Epithelial cell of proximal tubule (primary cell): ENCODE results near the gene FRMD3. TPM values are rescaled to one million over a fixed set of nuclear protein-coding genes. Genes with fewer than 3 reads are reported as not detected.
A peak's percentile ranks its signal among the peaks of the same experiment; 100 is the strongest.

Source experiments
- DNase-seq: peaks from one replicate; pipeline ENCODE4 v3.0.0-alpha.2; 2011; ENCODE audit warnings: low read depth
- H3K4me3 ChIP-seq: 2 replicates; pipeline ENCODE4 v1.5.1; 2011; ENCODE audit warnings: low read depth, mild to moderate bottlenecking, low read length
- total RNA-seq: library from RNA; depleted of rRNA; stranded (reverse); fragments of >200 nt; gene quantifications from 2 replicates; pipeline ENCODE4 v1.2.3, GENCODE V29; 2015
- TF ChIP-seq, protein P1 (sequence below): conservative IDR thresholded peaks from 2 replicates; pipeline ENCODE4 v1.5.1; 2012; ENCODE audit warnings: low read depth, mild to moderate bottlenecking, low read length

The FRMD3 gene
- total RNA-seq, 1 donor from 2014 or later = 2.4 TPM

DNA sequence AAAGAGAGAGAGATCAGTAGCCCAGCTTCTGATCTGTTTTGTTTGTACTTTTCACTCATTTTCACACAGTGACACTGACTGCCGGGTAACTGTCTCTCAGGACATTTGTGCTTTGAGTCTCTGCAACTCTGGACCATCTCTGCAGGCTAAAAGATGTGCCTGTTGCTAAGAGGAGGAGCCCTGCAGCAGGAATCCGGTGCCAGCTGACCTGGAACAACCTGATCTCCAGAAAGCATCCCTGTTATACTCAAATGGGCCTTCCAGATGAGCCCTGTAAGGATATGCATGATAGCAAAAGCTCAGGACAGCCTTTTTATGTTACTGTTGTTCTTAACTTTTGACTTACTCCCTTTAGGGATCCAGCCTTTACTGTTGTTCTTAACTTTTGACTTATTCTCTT is 304.6 kb downstream of the FRMD3 start:
- no peak for DNase-seq
- TF ChIP-seq, protein P1, sequence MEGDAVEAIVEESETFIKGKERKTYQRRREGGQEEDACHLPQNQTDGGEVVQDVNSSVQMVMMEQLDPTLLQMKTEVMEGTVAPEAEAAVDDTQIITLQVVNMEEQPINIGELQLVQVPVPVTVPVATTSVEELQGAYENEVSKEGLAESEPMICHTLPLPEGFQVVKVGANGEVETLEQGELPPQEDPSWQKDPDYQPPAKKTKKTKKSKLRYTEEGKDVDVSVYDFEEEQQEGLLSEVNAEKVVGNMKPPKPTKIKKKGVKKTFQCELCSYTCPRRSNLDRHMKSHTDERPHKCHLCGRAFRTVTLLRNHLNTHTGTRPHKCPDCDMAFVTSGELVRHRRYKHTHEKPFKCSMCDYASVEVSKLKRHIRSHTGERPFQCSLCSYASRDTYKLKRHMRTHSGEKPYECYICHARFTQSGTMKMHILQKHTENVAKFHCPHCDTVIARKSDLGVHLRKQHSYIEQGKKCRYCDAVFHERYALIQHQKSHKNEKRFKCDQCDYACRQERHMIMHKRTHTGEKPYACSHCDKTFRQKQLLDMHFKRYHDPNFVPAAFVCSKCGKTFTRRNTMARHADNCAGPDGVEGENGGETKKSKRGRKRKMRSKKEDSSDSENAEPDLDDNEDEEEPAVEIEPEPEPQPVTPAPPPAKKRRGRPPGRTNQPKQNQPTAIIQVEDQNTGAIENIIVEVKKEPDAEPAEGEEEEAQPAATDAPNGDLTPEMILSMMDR = no peak

DNA sequence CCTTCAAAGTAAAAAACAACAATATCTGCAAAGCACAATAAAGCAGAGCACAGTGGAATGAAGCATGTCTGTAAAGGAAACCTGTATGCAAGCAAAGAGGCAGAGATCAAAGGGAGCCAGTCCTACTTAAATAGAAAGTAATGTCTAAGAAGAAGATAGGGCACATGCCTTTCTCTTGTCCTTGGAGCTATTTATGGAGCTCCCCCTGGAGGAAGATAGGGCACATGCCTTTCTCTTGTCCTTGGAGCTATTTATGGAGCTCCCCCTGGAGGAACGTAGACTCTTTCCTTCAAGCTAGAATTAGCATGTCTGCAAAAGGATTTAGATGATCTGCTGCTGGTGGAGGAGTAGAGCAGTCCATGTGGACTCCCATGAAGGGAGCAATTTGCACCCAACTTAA is 307.2 kb downstream of the FRMD3 start:
- no peak overlapping the region for H3K4me3 ChIP-seq
- TF ChIP-seq, protein P1 = peak; percentile 15
- no peak for DNase-seq

More for the DNA sequence above, 304.6 kb downstream of the FRMD3 start:
- no peak overlapping the region for H3K4me3 ChIP-seq

DNA sequence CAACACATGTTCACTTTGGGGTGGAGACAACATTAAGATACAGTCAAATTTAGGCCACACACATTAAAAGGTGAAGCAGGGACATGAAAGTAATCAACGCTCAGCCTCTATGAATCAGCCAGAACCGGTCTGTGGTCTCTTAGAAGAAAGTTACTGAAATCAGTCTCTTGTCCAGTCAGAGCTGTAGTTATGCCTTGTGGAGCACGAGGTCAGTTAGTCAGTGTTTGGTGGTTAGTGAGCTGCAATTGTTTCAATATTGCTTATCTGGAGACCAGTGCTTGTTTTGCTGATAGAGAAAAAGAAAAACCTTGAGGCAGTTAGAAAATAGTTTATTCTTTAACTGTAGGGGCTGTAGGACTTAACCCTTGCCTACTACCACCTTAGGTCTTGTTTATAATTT is 317.5 kb downstream of the FRMD3 start:
- TF ChIP-seq, protein P1 = no peak

DNA sequence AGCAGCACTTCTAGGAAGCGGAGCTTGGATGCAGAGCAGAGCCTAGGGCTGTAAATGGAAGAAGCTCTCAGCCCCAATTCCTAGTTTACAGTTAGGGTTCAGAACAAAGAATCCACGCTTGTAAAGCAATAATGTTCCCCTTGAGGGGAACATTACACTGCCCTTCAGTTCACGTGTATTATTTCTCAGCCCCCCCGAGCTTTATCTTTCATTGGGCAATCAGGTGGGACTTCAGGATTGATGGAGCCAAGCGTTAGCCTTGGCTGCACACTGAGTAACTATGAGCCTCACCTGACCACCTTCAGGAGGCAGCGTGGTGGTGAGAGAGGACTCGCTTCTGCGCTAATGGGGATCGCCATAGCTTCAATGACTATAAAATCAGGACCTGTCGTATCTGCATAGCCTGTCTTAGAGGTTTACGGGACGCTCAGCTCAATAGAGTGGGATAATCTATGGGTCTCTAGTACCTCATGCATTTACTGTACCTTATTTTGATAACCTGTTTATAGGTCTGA is 318.2 kb downstream of the FRMD3 start:
- peak; percentile 38 for DNase-seq

More for the DNA sequence above, 317.5 kb downstream of the FRMD3 start:
- peak; percentile 91 for DNase-seq
- peak overlapping the region; percentile 83 for H3K4me3 ChIP-seq

DNA sequence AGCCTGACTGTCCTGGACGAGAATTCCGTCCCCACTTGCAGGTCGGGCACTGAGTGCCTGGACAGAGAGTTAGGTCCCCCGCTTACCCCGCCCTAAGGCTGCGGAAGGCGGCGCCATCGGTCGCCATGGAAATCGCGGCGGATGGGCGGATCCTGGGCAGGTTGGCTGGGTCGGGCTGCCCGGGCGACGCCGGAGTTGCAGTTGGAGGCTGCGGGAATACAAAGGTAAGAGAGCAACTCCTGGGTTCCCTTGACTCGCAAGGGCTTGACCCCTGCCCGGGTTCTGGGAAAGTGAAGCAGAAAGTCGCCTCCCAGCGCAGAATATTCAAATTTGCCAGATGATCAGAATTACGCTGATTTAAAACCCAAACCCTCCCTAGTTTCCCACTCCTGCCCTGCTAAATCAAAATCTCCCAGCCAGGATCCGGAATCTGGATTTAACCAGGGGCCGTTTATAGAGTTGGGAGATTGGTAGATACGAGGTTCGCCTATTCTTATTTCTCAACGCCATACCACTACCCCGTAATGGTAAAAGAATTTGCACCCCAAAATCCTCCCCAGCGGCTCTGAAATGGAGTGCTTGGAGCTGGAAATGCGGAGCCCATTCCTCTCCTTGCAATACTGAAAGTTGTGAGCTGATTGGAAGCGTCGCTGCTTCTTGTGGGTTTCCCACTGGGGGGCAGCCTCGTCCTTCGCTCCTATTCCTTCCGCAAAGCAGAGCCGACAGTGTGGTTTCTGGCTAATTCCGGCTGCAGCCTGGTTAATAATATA is 318.9 kb downstream of the FRMD3 start:
- TF ChIP-seq, protein P1 = peak; percentile 48
- peak overlapping the region; percentile 83 for H3K4me3 ChIP-seq
- DNase-seq = peak; percentile 80

More for the DNA sequence above, 318.2 kb downstream of the FRMD3 start:
- peak overlapping the region; percentile 83 for H3K4me3 ChIP-seq
- TF ChIP-seq, protein P1 = no peak

DNA sequence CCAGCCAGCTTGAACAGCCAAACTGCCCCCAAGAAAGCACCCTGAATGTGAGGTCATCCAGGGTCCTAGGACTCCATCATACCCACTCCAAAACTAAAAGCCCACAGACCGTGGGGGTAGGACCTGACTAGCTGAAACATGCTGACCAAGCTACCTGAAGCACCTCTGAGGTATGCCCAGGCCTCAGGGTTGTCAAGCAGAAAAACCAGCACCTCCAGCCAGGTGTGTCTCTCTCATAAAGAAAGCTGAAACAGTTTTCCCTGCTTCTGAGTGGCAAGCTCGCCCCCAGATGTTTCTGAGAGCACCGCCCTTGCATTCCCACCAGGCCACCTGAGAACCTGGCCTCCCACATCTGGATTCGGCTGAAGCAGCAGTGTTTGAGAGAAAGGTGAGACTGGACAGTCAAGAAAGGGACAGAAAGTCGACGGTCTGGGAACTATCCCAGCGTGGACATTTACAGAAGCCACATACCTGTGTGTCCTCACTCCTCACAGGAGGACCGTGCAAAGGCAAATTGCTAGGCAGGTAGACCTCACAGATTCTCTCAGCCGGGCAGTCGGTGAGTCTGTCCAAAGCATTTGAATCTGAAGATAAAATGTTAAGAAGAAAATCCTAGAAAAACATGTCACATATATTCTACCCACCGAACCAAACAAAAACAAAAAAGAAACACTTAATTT is 319.6 kb downstream of the FRMD3 start:
- DNase-seq = no peak
- TF ChIP-seq, protein P1 = no peak
- peak overlapping the region; percentile 83 for H3K4me3 ChIP-seq
